Measurements from ENCODE around the gene C3orf38.
"Not testable (repeated sequence)": the region's sequence is repeated elsewhere in the genome, so short reads cannot be mapped to it uniquely, and the experiment has no call there.

The C3orf38 gene

DNA sequence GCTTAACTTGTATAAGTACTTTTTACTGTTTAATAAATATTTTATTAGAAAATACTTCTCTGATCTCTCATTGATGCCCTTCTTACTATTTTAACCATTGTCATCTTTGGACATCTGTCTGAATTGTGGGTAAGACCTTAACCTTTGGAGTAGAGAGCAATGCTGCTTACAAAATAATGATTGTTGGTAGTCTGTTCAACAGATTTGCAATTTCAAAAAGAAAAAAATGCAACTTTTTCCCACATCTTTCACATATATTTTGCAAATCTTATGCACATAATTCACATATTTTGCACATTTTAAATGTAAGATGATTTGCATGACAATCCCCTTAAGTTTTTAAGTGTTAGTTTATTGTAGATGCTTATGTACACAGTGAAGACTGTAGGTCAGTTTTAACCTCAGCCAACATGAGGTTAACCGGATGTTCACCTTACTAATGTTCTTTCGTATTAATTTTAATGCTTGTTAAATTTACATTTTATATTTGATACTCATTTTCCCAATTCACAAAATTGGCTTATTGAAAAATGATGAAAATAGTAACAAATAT is 16.7 kb downstream of the C3orf38 start:
- DNase-seq, result no peak

DNA sequence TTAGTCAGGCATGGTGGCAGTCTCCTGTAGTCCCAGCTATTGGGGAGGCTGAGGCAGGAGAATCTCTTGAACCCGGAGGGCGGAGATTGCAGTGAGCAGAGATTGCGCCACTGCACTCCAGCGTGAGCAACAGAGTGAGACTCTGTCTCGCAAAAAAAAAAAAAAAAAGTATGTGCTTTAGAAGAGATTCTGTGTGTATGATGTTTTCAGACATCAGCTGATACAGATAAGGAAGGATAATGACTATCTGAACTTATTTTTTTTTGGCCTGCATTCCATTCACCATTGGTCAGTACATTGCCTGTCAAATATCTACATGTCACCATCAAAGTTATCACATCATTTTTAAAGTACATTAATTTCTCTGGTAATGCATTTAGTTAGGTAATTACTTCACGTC is 17.4 kb downstream of the C3orf38 start:
- no peak for DNase-seq

DNA sequence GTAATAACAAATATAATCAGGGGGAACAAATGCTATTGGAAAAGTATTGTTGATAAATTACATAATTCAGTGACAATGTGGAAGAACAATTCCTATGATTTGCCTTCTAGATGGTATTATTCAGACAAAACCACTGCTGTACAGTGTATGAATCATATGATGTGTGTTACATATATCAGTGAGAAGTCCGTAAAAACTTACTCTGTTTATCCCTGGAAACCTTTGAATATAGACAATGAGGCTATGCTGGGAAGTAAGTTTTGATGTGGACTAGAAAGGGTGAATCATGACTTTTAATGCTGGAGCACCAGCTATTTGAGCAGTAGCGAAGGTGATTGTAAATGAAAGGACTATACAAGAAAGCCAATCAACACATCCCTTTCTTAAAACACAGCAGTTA is 17.9 kb downstream of the C3orf38 start:
- no peak for DNase-seq

GRCh38 chr3:88168171-88168570 is 18.4 kb downstream of the C3orf38 start:
- DNase-seq, result no peak

DNA sequence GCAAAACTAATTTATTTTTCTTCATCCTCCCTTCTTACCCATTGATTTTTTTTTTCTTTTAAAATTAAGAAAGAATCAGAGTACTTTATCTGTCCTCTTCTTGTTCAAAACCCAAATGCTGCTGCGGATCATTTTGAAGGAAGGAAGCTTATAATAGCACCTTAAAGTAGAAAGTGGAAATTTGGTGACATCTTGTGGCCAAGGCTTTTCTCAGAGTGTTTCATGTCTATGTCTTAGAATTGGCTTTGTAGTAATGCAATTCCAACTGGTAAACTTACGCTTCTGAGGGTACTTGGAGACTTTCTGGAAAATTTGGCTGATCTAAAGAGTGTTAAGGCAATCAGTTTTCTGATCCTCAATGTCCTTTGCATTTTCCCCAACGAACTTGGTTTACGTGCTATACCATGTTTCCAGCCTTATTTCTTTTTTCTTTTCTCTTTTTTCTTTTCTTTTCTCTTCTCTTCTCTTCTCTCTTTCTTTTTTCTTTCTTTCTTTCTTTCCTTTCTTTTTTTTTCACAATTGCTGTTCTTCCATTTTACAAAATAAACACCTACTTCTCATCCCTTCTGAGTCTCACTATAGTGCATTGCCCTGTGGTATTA is 30.7 kb downstream of the C3orf38 start:
- DNase-seq, result peak in 1 of 2 experiments; percentile 56

- DNase-seq, result not testable (repeated sequence)
Observed at GRCh38 chr3:88182165-88182918, 32.6 kb downstream of the C3orf38 start.

DNA sequence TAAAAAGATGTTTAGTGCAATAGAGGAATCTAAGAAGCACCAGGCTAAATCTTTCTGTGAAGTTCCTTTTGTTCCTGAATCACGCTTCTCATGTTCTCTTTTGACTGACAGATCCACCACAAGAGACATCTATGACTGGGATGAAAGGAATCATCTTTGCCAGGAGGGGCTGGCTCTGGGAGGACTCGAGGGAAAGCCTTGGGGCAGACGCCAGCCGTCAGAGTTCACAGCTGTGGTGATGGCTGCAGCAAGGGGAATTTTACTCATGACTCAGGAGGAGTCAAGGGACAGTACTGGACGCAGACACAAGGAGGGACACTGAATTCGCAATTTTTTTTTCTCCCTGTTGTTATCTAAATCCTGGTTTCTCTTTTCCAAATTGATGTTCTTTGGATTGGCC is 38.7 kb downstream of the C3orf38 start:
- no peak for DNase-seq

DNA sequence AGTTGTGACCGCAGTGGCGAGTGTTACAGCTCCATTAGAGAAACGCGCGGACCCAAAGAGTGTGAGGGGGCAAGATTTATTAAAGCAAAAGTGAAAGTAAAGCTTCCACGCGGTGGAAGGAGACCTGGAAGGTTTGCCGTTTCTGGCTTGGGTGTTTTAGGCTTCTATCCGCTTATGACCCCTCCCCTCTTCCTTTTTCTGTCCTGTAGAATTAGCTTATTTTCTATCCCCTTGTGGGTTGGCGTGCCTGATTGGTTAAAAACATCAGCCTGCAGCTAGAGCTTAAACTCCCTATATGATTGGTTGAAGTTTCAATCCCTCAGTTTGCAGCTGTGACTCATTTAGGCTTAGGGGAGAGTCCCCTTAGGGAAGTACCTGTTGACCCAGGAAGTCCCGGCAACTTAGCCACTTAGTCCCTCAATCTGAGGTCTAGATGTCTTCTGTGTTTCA is 39.6 kb downstream of the C3orf38 start:
- no peak for DNase-seq

DNA sequence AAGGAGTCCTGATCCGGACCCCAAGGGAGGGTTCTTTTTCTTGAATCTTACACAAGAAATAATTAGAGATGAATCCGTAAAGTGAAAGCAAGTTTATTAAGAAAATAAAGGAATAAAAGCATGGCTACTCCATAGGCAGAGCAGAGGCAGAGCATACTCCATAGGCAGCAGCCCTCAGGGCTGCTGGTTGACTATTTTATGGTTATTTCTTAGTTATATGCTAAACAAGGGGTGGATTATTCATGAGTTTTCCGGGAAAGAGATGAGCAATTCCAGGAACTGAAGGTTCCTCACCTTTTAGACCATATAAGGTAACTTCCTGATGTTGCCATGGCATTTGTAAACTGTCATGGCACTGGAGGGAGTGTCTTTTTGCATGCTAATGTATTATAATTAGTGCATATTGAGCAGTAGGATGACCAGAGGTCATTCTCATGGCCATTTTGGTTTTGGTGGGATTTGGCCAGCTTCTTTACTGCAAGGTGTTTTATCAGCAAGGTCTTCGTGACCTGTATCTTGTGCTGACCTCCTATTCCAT is 42.2 kb downstream of the C3orf38 start:
- DNase-seq, result no peak

DNA sequence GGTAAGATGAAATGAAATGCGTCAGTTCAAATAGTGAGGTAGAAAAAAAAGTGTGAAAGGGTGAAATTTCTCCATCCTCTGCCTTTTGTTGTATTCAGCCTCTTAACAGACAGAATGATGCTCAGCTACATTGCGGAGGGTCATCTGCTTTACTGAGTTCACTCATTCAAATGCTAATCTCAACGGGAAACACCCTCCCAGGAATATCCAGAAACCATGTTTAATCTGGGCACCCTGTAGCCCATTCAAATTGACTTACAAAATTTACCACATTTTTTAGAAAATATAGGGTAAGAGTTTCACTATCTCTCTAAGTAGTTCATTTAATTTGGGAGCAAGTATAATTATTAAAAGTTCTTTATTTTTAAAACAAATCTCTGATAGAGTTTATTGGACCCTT is 42.9 kb downstream of the C3orf38 start:
- DNase-seq, result no peak

GRCh38 chr3:88195951-88196434 is 46.2 kb downstream of the C3orf38 start:
- DNase-seq, result no peak

- no peak for DNase-seq
Observed at GRCh38 chr3:88198121-88198520, 48.4 kb downstream of the C3orf38 start.

DNA sequence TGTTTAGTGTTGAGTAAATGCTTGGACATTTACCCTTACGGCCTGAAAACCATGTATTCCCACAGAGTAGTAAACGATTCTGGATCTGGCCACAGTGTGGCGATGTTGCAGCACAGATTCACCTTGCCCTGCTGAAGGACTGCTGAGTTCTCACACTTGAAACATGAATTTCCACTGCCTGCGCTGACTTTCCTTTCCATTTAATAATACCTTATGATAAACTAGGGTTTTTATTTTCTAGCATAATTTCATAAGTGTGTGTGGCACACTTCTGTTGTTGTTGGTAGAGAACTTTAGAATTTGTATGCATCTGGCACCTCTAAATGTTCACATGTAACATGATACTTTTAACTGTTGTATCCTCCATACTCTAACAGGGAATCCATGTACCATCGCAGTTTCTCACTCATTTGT is 53.9 kb downstream of the C3orf38 start:
- DNase-seq, result peak; percentile 41 to 64

Data from NCI-H2081 (cell line).